GM12878 (cell line): ENCODE data around the gene IRF2. TPM values are rescaled to one million over a fixed set of nuclear protein-coding genes. Genes with fewer than 3 reads are reported as not detected.

Experiments
- ATAC-seq: fragments of 200-7000 bp; cut with Tn5 transposase; 3 replicates; pipeline ENCODE4 v1.9.1; 2020; ENCODE audit warnings: mild to moderate bottlenecking, moderate library complexity
- BruUV-seq: library from RNA; stranded (reverse); fragments of 400-500 nt; replicated peaks from 2 replicates; lab custom pipeline; 2021; lab: Mats Ljungman, UMichigan
- CTCF ChIA-PET: fragments of 300-600 bp; sonication (Branson Sonifier 250); formaldehyde crosslinking; extraction: SDS; loops from one replicate; lab custom pipeline; 2021; ENCODE audit warnings: inconsistent platforms; lab: Yijun Ruan, JAX
- POLR2A ChIA-PET: fragments of 350-600 bp; formaldehyde crosslinking; extraction: SDS; loops from one replicate; lab custom pipeline; 2021; ENCODE audit warnings: inconsistent platforms; lab: Charles Lee
- RAD21 ChIA-PET: fragments of 300-600 bp; sonication (Branson Sonifier 250); formaldehyde crosslinking; loops from one replicate; lab custom pipeline; 2023; ENCODE audit warnings: antibody characterized with exemption; ENCODE audit not compliant: unreplicated experiment; lab: Charles Lee
- SMC1A ChIA-PET: fragments of 300-600 bp; sonication (Branson Sonifier 250); formaldehyde crosslinking; loops from one replicate; lab custom pipeline; 2023; ENCODE audit not compliant: unreplicated experiment, uncharacterized antibody; lab: Charles Lee
- DNase-seq: peaks from one replicate; pipeline ENCODE4 v3.0.0-alpha.2; 2011; ENCODE audit warnings: low read depth, low spot score
- FAIRE-seq: peaks from 3 replicates; lab custom pipeline; 2011; peaks lifted over from hg19 to GRCh38; lab: Jason Lieb, UNC
- H2AFZ ChIP-seq: 2 replicates; pipeline ENCODE4 v1.6.0; 2011; ENCODE audit warnings: low read depth, low read length, control low read depth; ENCODE audit not compliant: control insufficient read depth
- H3K27ac ChIP-seq: 2 replicates; pipeline ENCODE4 v1.5.1; 2011; ENCODE audit warnings: control low read depth; ENCODE audit not compliant: control insufficient read depth, insufficient read depth
- H3K27me3 ChIP-seq, 2 experiments: replicated peaks in 1 of 2; 2 replicates each; pipeline versions ENCODE4 v1.6.0 to v1.6.1; 2011; ENCODE audit warnings: low read length in 1 of 2; ENCODE audit not compliant: control insufficient read depth in 2 of 2, insufficient read depth in 2 of 2
- H3K36me3 ChIP-seq, 2 experiments: 2 replicates each; pipeline ENCODE4 v1.5.1; 2011; ENCODE audit warnings: low read length in 1 of 2; ENCODE audit not compliant: control insufficient read depth in 2 of 2, insufficient read depth in 2 of 2
- H3K4me1 ChIP-seq: 2 replicates; pipeline ENCODE4 v1.6.1; 2011; ENCODE audit warnings: mild to moderate bottlenecking, low read length, moderate library complexity, mixed read lengths; ENCODE audit not compliant: control insufficient read depth, insufficient read depth
- H3K4me2 ChIP-seq: 2 replicates; pipeline ENCODE4 v1.6.0; 2011; ENCODE audit warnings: control low read depth; ENCODE audit not compliant: control insufficient read depth, insufficient read depth
- H3K4me3 ChIP-seq: fragments of 200-600 bp; sonication (generic); 2 replicates; pipeline ENCODE4 v1.5.1; 2016
- H3K79me2 ChIP-seq: 2 replicates; pipeline ENCODE4 v1.6.0; 2011; ENCODE audit warnings: low read length; ENCODE audit not compliant: control insufficient read depth, insufficient read depth
- H3K9ac ChIP-seq: 2 replicates; pipeline ENCODE4 v1.8.0; 2011; ENCODE audit warnings: low read length, control low read depth, mixed read lengths; ENCODE audit not compliant: control insufficient read depth, insufficient read depth
- H3K9me3 ChIP-seq: replicated peaks from 3 replicates; pipeline ENCODE4 v1.5.1; 2011; ENCODE audit warnings: mild to moderate bottlenecking, low read length; ENCODE audit not compliant: control insufficient read depth, insufficient read depth
- H4K20me1 ChIP-seq: 2 replicates; pipeline ENCODE4 v1.6.0; 2011; ENCODE audit not compliant: control insufficient read depth, insufficient read depth
- CHD1 ChIP-seq: IDR thresholded peaks from 2 replicates; pipeline ENCODE4 v1.6.1; 2012; ENCODE audit warnings: low read depth, low read length, improper control_type of control experiment
- CREB1 ChIP-seq: IDR thresholded peaks from 2 replicates; pipeline ENCODE4 v1.6.1; 2012; ENCODE audit warnings: low read depth, mild to moderate bottlenecking, inconsistent platforms
- EZH2 ChIP-seq: IDR thresholded peaks from 2 replicates; pipeline ENCODE4 v1.6.1; 2012; ENCODE audit warnings: low read depth, mild to moderate bottlenecking, control low read depth, inconsistent platforms, low read length, borderline replicate concordance; ENCODE audit not compliant: control insufficient read depth
- FOXK2 ChIP-seq: fragments of 450-650 bp; IDR thresholded peaks from 2 replicates; pipeline ENCODE4 v1.6.1; 2017; ENCODE audit warnings: mild to moderate bottlenecking, moderate library complexity
- FOXM1 ChIP-seq: IDR thresholded peaks from 2 replicates; pipeline ENCODE4 v1.6.1; 2012; ENCODE audit warnings: low read depth, mild to moderate bottlenecking, inconsistent platforms, low read length, moderate library complexity
- MEF2A ChIP-seq: IDR thresholded peaks from 2 replicates; pipeline ENCODE4 v1.6.1; 2011; ENCODE audit warnings: low read depth, mild to moderate bottlenecking, low read length, moderate library complexity; ENCODE audit not compliant: insufficient read depth
- RAD21 ChIP-seq: IDR thresholded peaks from 2 replicates; pipeline ENCODE4 v1.6.1; 2011; ENCODE audit warnings: mild to moderate bottlenecking, low read depth, low read length, moderate library complexity; ENCODE audit not compliant: insufficient read depth
- RELA ChIP-seq: fragments of 450-650 bp; IDR thresholded peaks from 2 replicates; pipeline ENCODE4 v1.8.0; 2014; ENCODE audit warnings: borderline replicate concordance; ENCODE audit not compliant: partially characterized antibody
- SMAD5 ChIP-seq: IDR thresholded peaks from 2 replicates; pipeline ENCODE4 v1.6.1; 2016; ENCODE audit warnings: antibody characterized with exemption, low read depth
- SMC3 ChIP-seq: IDR thresholded peaks from 2 replicates; pipeline ENCODE4 v1.6.1; 2011; ENCODE audit warnings: low read length, improper control_type of control experiment, borderline replicate concordance
- SREBF1 ChIP-seq: IDR thresholded peaks from 2 replicates; pipeline ENCODE4 v1.6.1; 2012; ENCODE audit warnings: mild to moderate bottlenecking, low read length
- SREBF2 ChIP-seq: IDR thresholded peaks from 2 replicates; pipeline ENCODE4 v1.6.1; 2012; ENCODE audit warnings: mild to moderate bottlenecking, low read length
- TCF3 ChIP-seq: IDR thresholded peaks from 2 replicates; pipeline ENCODE4 v1.6.1; 2012; ENCODE audit warnings: low read depth, mild to moderate bottlenecking, low read length, borderline replicate concordance; ENCODE audit not compliant: insufficient read depth
- WGBS: methylation state at CpG from one replicate; pipeline ENCODE4 v1.1.6; 2016; ENCODE audit warnings: low lambda C conversion rate; ENCODE audit not compliant: insufficient replicate concordance, insufficient coverage; ENCODE audit errors: missing lambda C conversion rate; 5-methylcytosine and 5-hydroxymethylcytosine counted together
- in situ Hi-C: fragments of 300-500 bp; cut with MboI; formaldehyde crosslinking; loops from 9 replicates; pipeline ENCODE4 v1.14.3; 2018; ENCODE audit warnings: mixed read lengths
- intact Hi-C: fragments of 100-400 bp; cut with micrococcal nuclease; formaldehyde crosslinking; loops from one replicate; pipeline ENCODE4 v1.14.2; 2022; ENCODE audit not compliant: unreplicated experiment
- polyA plus RNA-seq, 11 experiments: library from polyadenylated mRNA; depleted of rRNA in 4 of 11; unstranded in 6 of 11; stranded (reverse) in 5 of 11; fragments of >200 nt; fragmentation: Nextera tagmentation in 4 of 11; fragmentation: Illumina TruSeq in 1 of 11; extraction: Ambion mirVana in 4 of 11; extraction: Trizol in 1 of 11; gene quantifications; 1 replicate in 1 of 11; 2 replicates in 10 of 11; pipeline versions ENCODE4 v1.2.1 to v1.2.3, GENCODE V29; 2011 to 2016; ENCODE audit warnings: inconsistent platforms in 2 of 11, missing spikeins in 2 of 11, low read depth in 1 of 11
- total RNA-seq, 4 experiments: library from RNA; depleted of rRNA in 3 of 4; stranded (reverse); fragments of >200 nt in 3 of 4; fragmentation: Illumina TruSeq in 1 of 4; extraction: Trizol in 1 of 4; gene quantifications; 2 replicates each; pipeline versions ENCODE4 v1.2.1 to v1.2.3, GENCODE V29; 2013 to 2021
- TF ChIP-seq, protein P1 (sequence below): IDR thresholded peaks from 2 replicates; pipeline ENCODE4 v1.6.1; 2011; ENCODE audit warnings: borderline replicate concordance, low read depth, mild to moderate bottlenecking, moderate library complexity, low read length; ENCODE audit not compliant: insufficient read depth, poor library complexity, severe bottlenecking

The IRF2 gene
- total and polyA plus RNA-seq, 10 of the 15 experiments (the other 5 are each of a cell fraction or from before 2014, with no cell fraction given), result 45.1 to 99.3 (median 58.9) TPM

DNA sequence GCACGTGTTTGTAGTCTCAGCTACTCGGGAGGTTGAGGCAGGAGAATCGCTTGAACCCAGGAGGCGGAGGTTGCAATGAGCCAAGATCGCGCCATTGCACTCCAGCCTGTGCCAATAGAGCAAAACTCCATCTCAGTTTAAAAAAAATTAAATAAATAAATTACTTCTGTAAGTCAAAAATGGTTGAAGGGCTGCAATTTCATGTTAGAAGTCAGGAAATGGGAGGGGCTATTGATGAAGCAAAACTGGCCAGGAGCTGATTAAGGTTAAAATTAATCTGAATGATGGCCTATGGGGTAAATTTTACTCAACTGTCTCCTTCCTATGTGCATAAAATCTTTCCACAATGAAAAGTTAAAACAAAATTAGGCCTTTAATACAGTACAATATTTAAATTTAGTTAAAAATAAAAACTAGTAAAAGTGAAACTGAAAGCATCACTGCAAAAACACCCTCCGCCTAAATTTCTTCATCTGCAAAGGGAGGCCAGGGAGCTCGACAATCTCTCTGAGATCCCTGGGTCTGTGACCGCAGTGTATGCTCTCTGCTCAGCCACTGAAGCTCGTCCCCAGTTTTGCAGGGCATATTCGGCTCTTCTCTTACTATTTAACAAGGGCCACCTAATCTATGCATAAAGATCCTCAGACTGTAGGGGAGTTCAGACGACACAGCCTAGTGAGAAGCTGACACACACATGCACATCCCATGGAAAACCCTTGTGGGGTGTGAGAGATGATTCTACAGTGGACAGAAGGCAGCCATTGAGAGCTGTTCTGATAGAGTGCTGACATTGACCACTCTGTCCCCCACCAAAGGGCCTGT is 57.2 kb downstream of the IRF2 start (continued):
- TF ChIP-seq, protein P1, sequence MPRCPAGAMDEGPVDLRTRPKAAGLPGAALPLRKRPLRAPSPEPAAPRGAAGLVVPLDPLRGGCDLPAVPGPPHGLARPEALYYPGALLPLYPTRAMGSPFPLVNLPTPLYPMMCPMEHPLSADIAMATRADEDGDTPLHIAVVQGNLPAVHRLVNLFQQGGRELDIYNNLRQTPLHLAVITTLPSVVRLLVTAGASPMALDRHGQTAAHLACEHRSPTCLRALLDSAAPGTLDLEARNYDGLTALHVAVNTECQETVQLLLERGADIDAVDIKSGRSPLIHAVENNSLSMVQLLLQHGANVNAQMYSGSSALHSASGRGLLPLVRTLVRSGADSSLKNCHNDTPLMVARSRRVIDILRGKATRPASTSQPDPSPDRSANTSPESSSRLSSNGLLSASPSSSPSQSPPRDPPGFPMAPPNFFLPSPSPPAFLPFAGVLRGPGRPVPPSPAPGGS, result no peak
- TF ChIP-seq SREBF2 (no peak), SMC3 (no peak), SMAD5 (no peak), SREBF1 (0 out of 2 replicates have a peak, but pooled peaks have one; percentile 24), TCF3 (no peak), MEF2A (peak; percentile 84; the same call in 1 of the 2 replicates)

DNA sequence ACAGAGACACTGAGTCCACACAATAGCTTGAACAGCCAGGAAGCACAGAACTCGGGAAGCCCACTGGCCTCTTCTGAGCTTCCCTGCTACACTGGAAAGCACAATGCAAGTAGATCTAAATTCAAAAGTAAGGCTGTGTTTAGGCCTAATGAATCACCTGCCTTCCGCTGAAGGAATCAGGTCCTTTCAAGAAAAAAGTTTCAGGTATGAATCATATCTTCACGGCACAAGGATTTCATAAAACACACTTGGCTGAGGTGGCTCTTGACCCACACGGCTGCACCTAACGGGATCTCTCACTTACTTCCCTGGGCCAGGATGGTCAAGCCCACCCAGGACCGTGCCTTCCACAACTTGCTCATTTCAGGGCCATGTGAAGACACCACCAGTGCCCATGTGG is 59.3 kb downstream of the IRF2 start:
- Histone ChIP-seq H3K4me1 (peaks cover 44% of the 10 kb centered on the region), H3K9me3 (no peaks in the 10 kb centered on the region; the same call in 2 of the 3 replicates), H3K79me2 (peaks cover 25% of the 10 kb centered on the region), H3K27ac (no peak overlapping the region), H3K9ac (no peak overlapping the region; the same call in 1 of the 2 replicates), H3K36me3 (peaks cover 9 to 41% of the 10 kb centered on the region in 2 experiments), H3K4me3 (no peak overlapping the region), H3K4me2 (no peak overlapping the region), H4K20me1 (no peaks in the 10 kb centered on the region), H3K27me3 (no peaks in the 10 kb centered on the region), H2AFZ (no peak overlapping the region)
- no TSS peak for BruUV-seq
- DNase-seq (no peak), ATAC-seq (no peak), FAIRE-seq (no peak)
- intact Hi-C loops, result no loop called here
- TF ChIP-seq FOXK2 (no peak), CHD1 (no peak), CREB1 (no peak), EZH2 (no peak), RELA (no peak), RAD21 (no peak), FOXM1 (no peak)
- ChIA-PET CTCF (no interaction called here), RAD21 (interaction anchor here (1.3 kb wide), 1 partner anchor 63 kb away, joined by 3 read pairs; no protein-coding TSS in a partner anchor), POLR2A (interaction anchor here (0.9 to 1.4 kb wide), 2 partner anchors 9 to 32 kb away, joined by 3 to 5 read pairs; no protein-coding TSS in a partner anchor), SMC1A (interaction anchor here (1.1 to 3.4 kb wide), 6 partner anchors 9 to 132 kb away, joined by 4 to 15 read pairs (median 6); no protein-coding TSS in a partner anchor)
- in situ Hi-C loops, result loop anchor here (5.0 kb wide), 1 partner anchor 122 kb away; no protein-coding TSS in a partner anchor
- 80% methylated on average over 6 of the region's 6 CpGs for WGBS
